DMS153 (cell line): ENCODE data around the gene BTBD19.

Experiments
- DNase-seq: peaks from one replicate; lab custom pipeline; 2025; lab: John Stamatoyannopoulos, UW

Gene BTBD19

GRCh38 chr1:44857446-44857845, 49.1 kb downstream of the BTBD19 start:
- no peak for DNase-seq

- no peak for DNase-seq
Observed at GRCh38 chr1:44860331-44860730, 52.0 kb downstream of the BTBD19 start.

GRCh38 chr1:44860891-44861425, 52.6 kb downstream of the BTBD19 start:
- no peak for DNase-seq

- no peak for DNase-seq
Observed at GRCh38 chr1:44862829-44863401, 54.6 kb downstream of the BTBD19 start.
